SK-N-MC (cell line): ENCODE results near the gene DMBX1.

Source experiments
- DNase-seq: peaks from one replicate; pipeline ENCODE4 v3.0.0-alpha.2; 2011; ENCODE audit warnings: low read depth, low spot score
- H3K27ac ChIP-seq: fragments of 200-600 bp; sonication (generic); 2 replicates; pipeline ENCODE4 v1.5.1; 2016; ENCODE audit warnings: mixed run types
- H3K36me3 ChIP-seq: fragments of 200-600 bp; sonication (generic); 2 replicates; pipeline ENCODE4 v1.6.1; 2017; ENCODE audit warnings: antibody characterized with exemption, low read length, mixed read lengths; ENCODE audit not compliant: insufficient read depth
- H3K4me3 ChIP-seq: fragments of 200-600 bp; sonication (generic); 2 replicates; pipeline ENCODE4 v1.5.1; 2016
- H3K9ac ChIP-seq: fragments of 200-600 bp; sonication (generic); 2 replicates; pipeline ENCODE4 v1.8.0; 2017; ENCODE audit warnings: mixed run types, mixed read lengths; ENCODE audit not compliant: insufficient read length
- H3K9me3 ChIP-seq: fragments of 200-600 bp; sonication (generic); 2 replicates; pipeline ENCODE4 v1.6.1; 2017; ENCODE audit warnings: low read depth, mild to moderate bottlenecking, antibody characterized with exemption, low read length, moderate library complexity, mixed read lengths
- EZH2 ChIP-seq: fragments of 200-600 bp; sonication (generic); IDR thresholded peaks from one replicate; pipeline ENCODE4 v1.6.1; 2017; ENCODE audit warnings: antibody characterized with exemption
- FOXP2 ChIP-seq: optimal IDR thresholded peaks from 2 replicates; pipeline ENCODE3; 2011; ENCODE audit warnings: mild to moderate bottlenecking, moderate library complexity; ENCODE audit not compliant: insufficient read depth; ENCODE audit errors: extremely low read length, control extremely low read depth
- POLR2AphosphoS5 ChIP-seq: IDR thresholded peaks from 2 replicates; pipeline ENCODE4 v1.6.1; 2012; ENCODE audit warnings: mild to moderate bottlenecking, low read depth, low read length, borderline replicate concordance

DMBX1 gene

DNA sequence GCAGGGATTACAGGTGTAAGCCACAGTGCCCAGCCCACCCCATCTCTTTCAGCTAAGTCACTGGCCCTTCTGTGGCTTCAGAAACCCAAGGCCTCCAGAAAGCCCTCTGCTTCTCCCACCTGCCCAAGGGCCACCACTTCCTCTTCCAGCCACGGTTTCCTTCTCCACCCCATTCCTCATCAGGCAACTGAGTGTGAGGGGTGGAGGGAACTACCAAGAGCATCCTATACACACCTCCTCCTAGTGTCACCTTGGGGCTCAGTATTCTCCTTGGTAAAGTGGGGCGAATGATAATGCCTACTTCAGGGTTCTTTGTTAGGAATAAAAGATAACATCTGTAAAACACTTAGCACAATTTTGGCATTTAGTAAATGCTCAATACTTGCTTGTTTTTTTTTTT, 31.8 kb downstream of the DMBX1 start:
- no peaks in the 10 kb centered on the region for H3K36me3 ChIP-seq
- no peak overlapping the region for H3K27ac ChIP-seq
- DNase-seq = no peak
- TF ChIP-seq FOXP2 (no peak), POLR2AphosphoS5 (no peak), EZH2 (no peak)
- H3K9me3 ChIP-seq = no peaks in the 10 kb centered on the region
- H3K4me3 ChIP-seq = no peak overlapping the region
- H3K9ac ChIP-seq = no peak overlapping the region

DNA sequence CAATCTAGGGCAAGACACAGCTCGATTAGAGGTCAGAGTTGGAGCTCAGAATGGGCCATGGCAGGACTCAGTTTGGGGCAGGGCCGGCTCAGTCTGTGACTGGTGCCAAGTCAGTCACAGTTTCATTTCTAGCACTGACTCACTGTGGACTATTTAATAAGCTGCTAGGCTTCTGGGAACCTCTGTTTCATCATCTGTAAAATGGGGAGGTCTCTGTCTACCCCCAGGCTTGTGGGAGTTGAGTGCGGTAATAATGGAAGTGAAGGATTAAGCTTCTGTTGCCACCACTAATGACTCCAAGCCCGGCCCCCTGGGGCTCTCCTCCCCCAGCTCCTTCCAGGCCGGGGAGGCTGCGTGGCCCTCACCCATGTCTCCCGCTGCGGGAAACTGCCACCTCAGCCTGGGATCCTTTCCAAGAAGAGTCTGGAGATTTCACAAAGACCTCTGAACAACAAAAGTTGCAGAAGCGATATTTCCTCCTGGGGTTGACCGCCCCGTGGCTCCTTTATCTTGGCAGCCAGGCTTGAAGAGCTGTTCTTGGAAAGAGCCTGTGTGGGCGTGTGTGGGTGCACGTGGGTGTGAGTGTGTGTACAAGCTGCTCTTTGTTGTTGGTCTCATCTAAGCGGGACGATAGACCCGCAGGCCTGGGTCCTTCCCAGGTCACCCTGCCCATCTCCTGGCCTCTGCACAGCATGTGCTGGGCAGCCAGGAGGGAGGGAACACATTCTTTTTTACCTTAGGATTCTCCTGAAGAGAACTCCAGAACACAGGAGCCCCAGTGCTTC, 32.7 kb downstream of the DMBX1 start:
- H3K9me3 ChIP-seq = no peaks in the 10 kb centered on the region
- no peak overlapping the region for H3K9ac ChIP-seq
- H3K36me3 ChIP-seq = no peaks in the 10 kb centered on the region
- H3K27ac ChIP-seq = no peak overlapping the region
- peak; percentile 40 for DNase-seq
- TF ChIP-seq POLR2AphosphoS5 (no peak), EZH2 (no peak), FOXP2 (no peak)
- no peak overlapping the region for H3K4me3 ChIP-seq

DNA sequence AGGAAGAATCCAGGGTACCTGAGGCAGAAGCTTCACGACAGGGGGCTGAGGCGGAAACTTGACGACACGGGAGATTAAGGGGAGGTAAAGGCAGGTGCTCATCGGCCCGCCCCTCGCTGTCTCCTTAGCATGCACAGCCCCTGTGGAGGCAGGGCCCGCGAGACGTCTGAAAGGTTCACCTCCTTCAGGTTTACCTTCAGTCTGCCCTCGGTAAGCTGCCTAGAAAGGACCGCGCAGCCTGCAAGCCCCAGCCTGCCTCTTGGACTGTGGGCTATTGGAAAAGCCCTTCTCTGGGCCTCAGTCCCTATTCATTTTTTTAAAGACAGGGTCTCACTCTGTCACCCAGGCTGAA, 33.3 kb downstream of the DMBX1 start:
- H3K36me3 ChIP-seq = no peaks in the 10 kb centered on the region
- no peak overlapping the region for H3K27ac ChIP-seq
- DNase-seq = no peak
- H3K9me3 ChIP-seq = no peaks in the 10 kb centered on the region
- H3K4me3 ChIP-seq = no peak overlapping the region
- no peak for TF ChIP-seq POLR2AphosphoS5
- no peak for TF ChIP-seq FOXP2
- TF ChIP-seq EZH2 = no peak
- no peak overlapping the region for H3K9ac ChIP-seq

DNA sequence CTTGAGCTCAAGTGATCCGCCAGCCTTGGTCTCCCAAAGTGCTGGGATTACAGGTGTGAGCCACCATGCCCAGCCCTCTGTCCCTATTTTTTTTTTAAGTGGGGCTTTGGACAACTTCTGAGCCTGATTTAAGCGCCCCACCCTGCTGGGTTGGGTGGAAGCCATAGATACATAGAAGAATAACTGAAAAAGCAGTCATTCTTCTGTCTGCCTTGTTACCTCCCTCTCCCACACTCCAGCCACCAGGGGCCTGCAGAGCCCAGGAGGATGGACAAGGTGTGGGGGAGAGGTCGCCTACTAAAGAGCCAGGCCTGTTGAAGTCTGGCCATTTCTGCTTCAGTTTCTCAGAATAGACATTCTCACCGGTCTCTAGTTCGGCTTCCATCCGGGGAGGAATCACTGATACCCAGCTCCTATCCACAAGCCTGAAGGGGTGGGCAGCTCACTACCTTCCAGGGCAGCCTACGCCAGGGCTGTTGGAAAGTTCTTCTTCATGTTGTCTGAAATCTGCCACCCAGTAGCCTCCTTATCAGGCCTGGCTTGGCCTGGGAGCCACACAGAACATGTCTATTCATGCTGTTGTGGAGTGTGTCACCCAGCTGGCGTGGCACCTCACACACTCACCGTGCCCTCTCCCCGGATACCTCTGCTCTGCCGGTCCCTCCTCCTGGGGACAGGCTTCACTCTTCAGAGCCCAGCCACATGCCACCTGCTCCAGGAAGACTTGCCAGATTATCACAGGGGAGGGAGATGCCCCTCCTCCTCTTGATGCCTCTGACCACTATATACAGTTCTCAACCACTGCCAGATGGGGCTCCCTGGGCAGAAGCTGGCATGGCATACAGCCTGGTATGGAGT, 34.1 kb downstream of the DMBX1 start:
- Histone ChIP-seq H3K27ac (no peak overlapping the region), H3K9me3 (no peaks in the 10 kb centered on the region), H3K36me3 (no peaks in the 10 kb centered on the region), H3K9ac (no peak overlapping the region), H3K4me3 (no peak overlapping the region)
- TF ChIP-seq FOXP2 (no peak), EZH2 (no peak), POLR2AphosphoS5 (no peak)
- no peak for DNase-seq

DNA sequence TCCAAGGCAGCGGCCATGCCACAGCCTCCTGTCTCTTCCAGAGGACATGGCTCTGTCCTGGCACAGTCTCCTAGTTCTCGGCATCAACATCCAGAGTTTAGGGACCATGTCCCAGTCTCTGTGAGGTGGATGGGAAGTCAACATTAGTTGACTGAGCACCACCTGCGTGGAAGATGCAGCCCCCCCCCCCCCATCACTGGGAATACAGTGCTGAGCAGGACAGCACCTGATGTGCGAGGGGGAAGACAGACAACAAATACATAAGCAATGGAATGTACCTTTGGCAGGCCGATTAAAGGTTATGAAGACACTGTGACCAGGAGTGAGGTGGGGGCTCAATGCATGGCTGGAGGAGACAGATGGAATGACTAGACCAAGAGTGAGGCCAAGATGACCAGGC, 35.2 kb downstream of the DMBX1 start:
- Histone ChIP-seq H3K4me3 (no peak overlapping the region), H3K9me3 (no peaks in the 10 kb centered on the region), H3K9ac (no peak overlapping the region), H3K27ac (no peak overlapping the region), H3K36me3 (no peaks in the 10 kb centered on the region)
- DNase-seq = no peak
- TF ChIP-seq EZH2 (no peak), POLR2AphosphoS5 (no peak), FOXP2 (no peak)

DNA sequence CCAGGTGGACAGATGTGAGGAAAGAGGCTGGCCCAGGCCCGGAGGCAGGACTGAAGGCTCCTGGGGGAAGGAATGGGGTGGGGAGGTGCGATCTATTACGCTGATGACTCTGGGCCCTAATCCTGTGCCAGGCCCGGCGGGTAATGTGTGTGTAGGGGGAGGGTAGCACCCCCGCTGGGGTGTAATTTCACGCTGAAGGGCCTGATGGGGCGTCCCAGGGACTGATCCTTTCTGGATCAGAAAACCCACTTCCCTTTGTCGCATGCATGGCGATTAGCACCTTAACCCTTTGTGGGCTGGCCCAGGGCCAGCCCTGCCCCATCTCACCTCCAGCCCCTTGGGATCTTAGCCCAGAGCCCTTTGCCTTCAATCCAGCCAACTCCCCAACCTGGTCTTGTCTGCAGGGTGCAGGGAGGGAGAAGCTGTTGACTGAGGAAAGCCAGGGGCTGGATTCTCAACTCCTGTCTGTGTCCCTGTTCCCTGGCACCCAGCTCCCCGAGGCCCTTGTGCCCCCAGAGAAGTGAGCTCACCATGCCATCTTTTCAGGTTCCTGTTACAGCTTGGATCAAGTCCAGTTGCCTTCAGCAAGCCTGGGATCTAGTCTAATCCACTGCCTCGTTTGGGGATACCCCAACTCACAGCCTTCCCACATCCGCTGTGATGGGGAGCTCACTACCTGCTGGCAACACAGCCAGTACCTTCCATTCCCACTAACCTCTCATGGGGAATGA, 35.8 kb downstream of the DMBX1 start:
- no peak overlapping the region for H3K4me3 ChIP-seq
- no peaks in the 10 kb centered on the region for H3K36me3 ChIP-seq
- H3K27ac ChIP-seq = no peak overlapping the region
- no peak for TF ChIP-seq POLR2AphosphoS5
- no peak for TF ChIP-seq FOXP2
- TF ChIP-seq EZH2 = no peak
- no peaks in the 10 kb centered on the region for H3K9me3 ChIP-seq
- no peak for DNase-seq
- H3K9ac ChIP-seq = no peak overlapping the region

DNA sequence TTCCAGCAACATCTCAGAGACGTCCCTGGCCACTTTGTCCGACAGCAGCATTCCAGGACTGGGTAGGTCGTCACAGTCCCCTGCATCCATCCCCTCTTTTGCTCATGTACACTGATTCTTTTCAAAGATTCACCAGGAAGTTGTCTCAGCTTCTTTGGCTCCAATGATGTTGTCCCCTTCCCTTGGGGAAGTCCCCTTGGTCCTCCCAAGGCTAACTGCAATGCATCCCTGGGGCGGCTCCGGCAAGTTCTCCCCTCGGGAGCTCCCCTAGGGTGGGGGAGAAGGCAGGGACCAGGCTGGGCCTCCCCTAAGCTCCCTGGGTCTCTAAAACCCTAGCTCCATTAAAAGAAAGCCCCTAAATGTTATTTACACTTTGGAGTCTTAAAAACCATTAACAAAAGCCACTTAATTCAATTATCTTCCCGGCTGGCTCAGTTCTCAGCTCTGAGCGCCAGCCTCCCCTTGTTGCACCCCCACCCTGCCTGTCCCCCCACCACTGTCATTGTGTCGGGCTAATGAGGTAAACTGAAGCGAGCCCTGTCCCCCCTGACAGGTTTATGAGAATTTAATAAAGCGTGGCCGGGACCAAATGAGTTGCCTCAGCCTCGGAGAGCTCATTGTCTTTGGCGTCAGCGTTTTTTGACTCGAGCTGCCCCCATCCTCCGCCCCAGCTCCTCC, 36.5 kb downstream of the DMBX1 start:
- Histone ChIP-seq H3K9me3 (no peaks in the 10 kb centered on the region), H3K36me3 (no peaks in the 10 kb centered on the region), H3K27ac (no peak overlapping the region), H3K9ac (no peak overlapping the region), H3K4me3 (no peak overlapping the region)
- TF ChIP-seq FOXP2 (no peak), EZH2 (no peak), POLR2AphosphoS5 (no peak)
- DNase-seq = no peak
